ENCODE measurements around the gene KRABD2.

Gene KRABD2

GRCh38 chr17:8376271-8377067 lies at the start of gene KRABD2:
Gene KRABD2, minus strand, starts transcription at chr17:8376704.
- TF ChIP-seq POLR2AphosphoS5 (IDR thresholded peaks at IDR 0.05), result peak; percentile 61 to 91 (median 80)
- TF ChIP-seq POLR2A (IDR thresholded peaks at IDR 0.05), result peak; percentile 74 to 75
- peak in 3 of 4 experiments; percentile 46 to 57 (median 52) for TF ChIP-seq CTCF (IDR thresholded peaks at IDR 0.05)
- no peak for TF ChIP-seq EP300 (IDR thresholded peaks at IDR 0.05)
- Histone ChIP-seq H3K27me3 (no peaks in the 10 kb centered on the region), H3K36me3 (peaks cover 8 to 49% (median 36%) of the 10 kb centered on the region in 4 donors), H3K4me3 (peak within 1 kb of the TSS; percentile 65 to 86 (median 71)), H3K4me1 (peaks cover 0 to 43% (median 32%) of the 10 kb centered on the region in 4 donors), H3K27ac (peak within 1 kb of the TSS; percentile 87 to 92 (median 88)), H3K9me3 (no peaks in the 10 kb centered on the region)
- intact Hi-C loops (cut with DNase I), result no loop called here
- DNase-seq, result peak; percentile 93
- 1 to 2% methylated on average over 41 of the region's 41 CpGs for WGBS, 2 donors

- 55 to 71% methylated on average over 3 of the region's 3 CpGs for WGBS, 2 donors
- intact Hi-C loops (cut with DNase I), result no loop called here
- no peak for DNase-seq
- Histone ChIP-seq H3K36me3 (no peaks in the 10 kb centered on the region), H3K27me3 (no peaks in the 10 kb centered on the region), H3K4me3 (no peak overlapping the region), H3K9me3 (no peaks in the 10 kb centered on the region), H3K4me1 (no peaks in the 10 kb centered on the region), H3K27ac (no peak overlapping the region)
- TF ChIP-seq POLR2A (IDR thresholded peaks at IDR 0.05) (no peak), EP300 (IDR thresholded peaks at IDR 0.05) (no peak), CTCF (IDR thresholded peaks at IDR 0.05) (no peak), POLR2AphosphoS5 (IDR thresholded peaks at IDR 0.05) (no peak)
These were observed 45.1 kb upstream of the KRABD2 start for GRCh38 chr17:8421571-8421970.

GRCh38 chr17:8420041-8420934 lies 43.8 kb upstream of the KRABD2 start:
- DNase-seq, result peak; percentile 72

GRCh38 chr17:8419305-8419704 lies 42.8 kb upstream of the KRABD2 start:
- intact Hi-C loops (cut with DNase I), result no loop called here
- no peak for DNase-seq
- no peak overlapping the region for H3K4me3 ChIP-seq
- H3K4me1 ChIP-seq, result no peaks in the 10 kb centered on the region
- peaks cover 0 to 3% (median 0%) of the 10 kb centered on the region in 3 donors for H3K27me3 ChIP-seq
- TF ChIP-seq CTCF (IDR thresholded peaks at IDR 0.05) (no peak), POLR2A (IDR thresholded peaks at IDR 0.05) (no peak), POLR2AphosphoS5 (IDR thresholded peaks at IDR 0.05) (no peak), EP300 (IDR thresholded peaks at IDR 0.05) (no peak)
- no peak overlapping the region for H3K27ac ChIP-seq
- no peaks in the 10 kb centered on the region for H3K36me3 ChIP-seq
- no peaks in the 10 kb centered on the region for H3K9me3 ChIP-seq
- WGBS, 2 donors, result 31 to 61% methylated on average over 1 of the region's 1 CpG

More at GRCh38 chr17:8420041-8420934, 43.8 kb upstream of the KRABD2 start:
- peak overlapping the region in 2 of 4 donors; percentile 8 to 16 for H3K27ac ChIP-seq
- WGBS, 2 donors, result 6 to 39% methylated on average over 5 of the region's 5 CpGs
- intact Hi-C loops (cut with DNase I), result no loop called here
- H3K4me3 ChIP-seq, result no peak overlapping the region
- TF ChIP-seq CTCF (IDR thresholded peaks at IDR 0.05) (no peak), EP300 (IDR thresholded peaks at IDR 0.05) (no peak), POLR2AphosphoS5 (IDR thresholded peaks at IDR 0.05) (no peak), POLR2A (IDR thresholded peaks at IDR 0.05) (no peak)
- no peaks in the 10 kb centered on the region for H3K4me1 ChIP-seq
- H3K9me3 ChIP-seq, result no peaks in the 10 kb centered on the region
- H3K36me3 ChIP-seq, result no peaks in the 10 kb centered on the region
- H3K27me3 ChIP-seq, result no peaks in the 10 kb centered on the region
